ENCODE measurements around the gene MYO5B.

DNA sequence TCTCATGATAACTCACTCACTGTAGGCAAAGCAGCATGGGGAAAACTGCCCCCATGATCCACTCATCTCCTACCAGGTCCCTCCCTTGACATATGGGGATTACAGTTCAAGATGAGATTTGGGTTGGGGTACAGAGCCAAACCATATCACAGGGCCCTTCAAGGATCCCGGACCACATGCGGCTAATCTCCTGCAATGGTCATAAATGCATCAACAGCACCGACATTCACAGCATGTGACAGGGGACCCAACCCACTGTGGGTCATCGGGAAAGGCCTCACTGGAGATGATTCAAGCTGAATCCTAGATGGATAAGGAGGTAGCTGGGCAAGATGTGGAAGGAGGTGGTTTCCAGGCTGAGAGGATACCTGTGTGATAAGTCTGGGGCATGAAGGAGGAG is 129.4 kb downstream of the MYO5B start:
- TF ChIP-seq, protein P1, sequence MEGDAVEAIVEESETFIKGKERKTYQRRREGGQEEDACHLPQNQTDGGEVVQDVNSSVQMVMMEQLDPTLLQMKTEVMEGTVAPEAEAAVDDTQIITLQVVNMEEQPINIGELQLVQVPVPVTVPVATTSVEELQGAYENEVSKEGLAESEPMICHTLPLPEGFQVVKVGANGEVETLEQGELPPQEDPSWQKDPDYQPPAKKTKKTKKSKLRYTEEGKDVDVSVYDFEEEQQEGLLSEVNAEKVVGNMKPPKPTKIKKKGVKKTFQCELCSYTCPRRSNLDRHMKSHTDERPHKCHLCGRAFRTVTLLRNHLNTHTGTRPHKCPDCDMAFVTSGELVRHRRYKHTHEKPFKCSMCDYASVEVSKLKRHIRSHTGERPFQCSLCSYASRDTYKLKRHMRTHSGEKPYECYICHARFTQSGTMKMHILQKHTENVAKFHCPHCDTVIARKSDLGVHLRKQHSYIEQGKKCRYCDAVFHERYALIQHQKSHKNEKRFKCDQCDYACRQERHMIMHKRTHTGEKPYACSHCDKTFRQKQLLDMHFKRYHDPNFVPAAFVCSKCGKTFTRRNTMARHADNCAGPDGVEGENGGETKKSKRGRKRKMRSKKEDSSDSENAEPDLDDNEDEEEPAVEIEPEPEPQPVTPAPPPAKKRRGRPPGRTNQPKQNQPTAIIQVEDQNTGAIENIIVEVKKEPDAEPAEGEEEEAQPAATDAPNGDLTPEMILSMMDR (conservative IDR thresholded peaks at IDR 0.05; ENCODE audit: low read length) = no peak
- TF ChIP-seq EZH2phosphoT487 (IDR thresholded peaks at IDR 0.05; ENCODE audit: borderline replicate concordance, low read depth, low read length) = no peak
